Stimulated activated CD4-positive, alpha-beta T cell treated with anti-CD3 and anti-CD28 coated beads, TNF-alpha, amount 100 ng/mL, for 1 hour (primary cell): ENCODE measurements around the gene NUCB1.

Experiments used
- DNase-seq, 3 donors: peaks; one replicate each; pipeline ENCODE4 v3.0.0-alpha.2; 2020; ENCODE audit warnings: low read depth in 3 of 3, low spot score in 1 of 3

NUCB1 gene

DNA sequence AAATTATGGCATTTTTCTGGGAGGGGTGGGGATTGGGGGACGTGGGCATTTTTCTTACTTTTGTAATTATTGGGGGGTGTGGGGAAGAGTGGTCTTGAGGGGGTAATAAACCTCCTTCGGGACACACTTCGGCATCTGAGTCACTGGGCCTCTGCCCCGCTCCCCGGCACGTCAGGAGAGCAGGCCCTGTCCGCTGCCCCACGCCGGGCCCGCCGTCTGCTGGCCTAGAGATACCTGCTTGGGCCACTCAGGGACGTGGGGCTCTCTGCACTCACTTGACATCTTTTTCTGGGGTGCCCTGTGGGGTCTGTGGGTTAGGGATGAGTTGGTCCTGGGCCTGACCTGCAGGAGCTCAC is 61.5 kb downstream of the NUCB1 start:
- DNase-seq = no peak

DNA sequence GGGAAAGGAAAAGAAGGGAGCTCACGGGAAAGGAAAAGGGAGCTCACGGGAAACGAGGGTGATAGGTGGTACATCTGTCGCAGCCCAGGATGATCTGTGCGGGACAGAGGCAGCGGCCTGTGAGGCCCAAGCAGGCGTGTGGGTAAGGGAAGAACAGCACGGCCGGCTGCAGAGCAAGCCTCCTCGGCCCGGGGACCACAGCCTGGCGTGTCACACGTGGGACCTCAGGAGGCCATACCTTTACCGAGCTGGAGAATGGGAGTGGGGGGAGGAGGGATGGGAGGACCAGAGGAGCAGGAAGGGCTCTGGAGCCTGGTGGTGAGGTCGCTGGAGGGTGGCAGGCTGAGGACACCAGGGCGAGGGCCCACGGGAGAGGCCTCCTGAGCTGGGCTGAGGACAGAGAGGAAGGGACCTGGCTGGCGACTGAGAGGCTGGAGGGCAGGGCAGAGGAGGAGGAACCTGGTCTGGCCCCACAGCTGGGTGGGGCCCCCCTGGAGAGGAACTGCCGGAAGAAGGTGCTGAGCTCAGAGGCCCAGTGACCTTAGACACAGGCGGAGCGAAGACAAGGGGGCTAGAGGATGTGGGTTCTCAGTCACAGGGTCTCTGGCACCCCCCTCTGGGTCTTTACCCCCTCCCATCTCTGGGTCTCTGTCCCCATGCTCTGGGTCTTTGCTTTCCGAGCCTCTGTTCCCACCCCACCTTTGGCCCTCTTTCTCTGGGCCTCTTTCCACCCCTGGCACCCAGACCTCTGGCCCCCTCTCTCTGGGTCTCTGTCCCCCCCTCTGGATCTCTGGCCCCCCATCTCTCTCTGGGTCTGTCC is 62.1 kb downstream of the NUCB1 start:
- DNase-seq = no peak

DNA sequence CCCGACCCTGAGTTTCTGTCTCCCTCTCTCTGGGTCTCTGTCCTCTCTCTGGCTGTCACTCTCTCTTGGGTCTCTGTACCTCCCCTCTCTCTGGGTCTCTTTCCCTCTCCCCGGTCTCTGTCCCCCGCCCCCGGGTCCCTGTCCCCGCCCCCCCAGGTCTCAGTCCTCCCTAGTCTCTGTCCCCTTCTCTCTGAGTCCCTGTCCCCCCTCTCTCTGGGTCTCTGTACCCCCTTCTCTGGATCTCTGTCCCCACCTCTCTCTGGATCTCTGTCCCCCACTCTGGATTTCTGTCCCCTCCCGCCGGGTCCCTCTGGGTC is 62.7 kb downstream of the NUCB1 start:
- DNase-seq = no peak

DNA sequence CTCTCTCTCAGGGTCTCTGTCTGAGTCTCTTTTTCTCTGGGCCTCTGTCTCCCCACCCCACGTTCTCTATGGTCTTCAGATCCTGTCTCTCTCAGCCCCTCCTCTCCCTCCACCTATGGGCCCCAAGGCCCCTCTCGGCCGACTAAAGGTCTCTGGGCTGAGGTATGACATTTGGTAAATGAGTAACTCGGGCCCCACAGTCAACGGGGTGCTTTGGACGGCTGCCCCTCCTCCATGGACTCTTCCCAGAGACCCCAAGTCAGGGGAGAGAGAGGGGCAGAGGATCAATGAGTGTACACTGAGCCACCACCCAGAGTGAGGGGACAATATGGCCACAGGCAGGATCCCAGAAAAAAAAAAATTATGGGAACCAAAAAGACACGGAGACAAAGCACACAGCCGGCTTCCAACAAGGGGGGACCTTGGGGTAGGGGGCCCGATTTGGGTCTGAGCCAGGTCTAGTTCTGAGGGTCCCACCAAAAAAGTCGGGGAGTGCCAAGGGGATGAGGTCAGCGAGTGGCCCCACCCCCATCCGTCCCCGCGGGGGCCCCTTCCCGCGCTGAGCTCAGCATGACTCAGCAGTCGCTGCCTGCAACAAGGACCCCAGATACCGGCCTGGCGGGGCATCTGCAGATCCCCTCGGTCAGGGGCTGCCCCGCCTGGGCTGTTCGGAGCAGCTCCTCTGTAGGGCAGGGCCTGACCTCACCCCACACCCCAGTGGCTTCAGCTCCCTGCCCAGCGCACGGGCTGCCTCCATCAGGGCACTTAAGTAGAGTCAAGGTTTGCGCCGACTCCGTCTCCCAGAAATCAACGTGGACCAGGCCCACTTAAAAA is 63.5 kb downstream of the NUCB1 start:
- peak in 1 of 3 donors; percentile 63 for DNase-seq

DNA sequence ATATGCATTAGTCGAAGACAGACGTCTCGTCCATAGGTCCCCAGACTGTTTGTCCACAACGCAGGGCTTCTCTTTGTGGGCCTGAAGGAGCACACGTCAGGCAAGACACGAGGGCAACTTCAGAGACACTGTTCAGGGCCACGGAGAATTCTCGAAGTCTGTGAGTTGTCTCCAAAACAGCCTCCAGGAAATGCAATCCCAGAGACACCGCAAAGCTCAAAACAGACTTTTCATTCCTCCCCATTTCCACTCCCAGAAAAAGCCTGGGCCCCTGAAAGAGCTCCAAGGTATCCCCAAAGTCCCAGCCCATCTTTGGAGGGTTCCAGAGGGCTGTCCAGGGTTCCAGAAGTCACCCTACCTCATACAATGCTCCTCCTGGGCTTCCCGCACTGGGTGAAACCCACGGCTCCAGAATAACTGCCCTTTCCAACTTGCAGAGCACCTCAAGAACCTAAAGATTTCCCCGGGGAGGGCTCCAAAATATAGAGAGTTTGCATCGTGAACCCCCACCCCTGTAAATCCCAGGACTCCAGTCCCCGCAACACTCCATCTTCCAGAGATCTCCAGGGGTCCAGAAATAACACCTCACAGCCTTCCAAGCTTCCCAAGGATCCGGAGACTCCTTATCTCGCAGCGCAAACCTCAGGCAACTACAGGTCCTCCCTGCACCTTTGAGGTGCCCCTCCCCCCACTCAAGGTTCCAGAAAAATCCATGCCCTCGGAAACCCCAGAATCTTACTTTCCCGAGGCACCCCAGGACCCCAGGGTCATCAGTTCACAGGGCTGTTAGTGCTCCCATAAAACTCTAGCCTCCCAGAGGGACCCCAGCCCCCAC is 64.3 kb downstream of the NUCB1 start:
- DNase-seq = no peak

DNA sequence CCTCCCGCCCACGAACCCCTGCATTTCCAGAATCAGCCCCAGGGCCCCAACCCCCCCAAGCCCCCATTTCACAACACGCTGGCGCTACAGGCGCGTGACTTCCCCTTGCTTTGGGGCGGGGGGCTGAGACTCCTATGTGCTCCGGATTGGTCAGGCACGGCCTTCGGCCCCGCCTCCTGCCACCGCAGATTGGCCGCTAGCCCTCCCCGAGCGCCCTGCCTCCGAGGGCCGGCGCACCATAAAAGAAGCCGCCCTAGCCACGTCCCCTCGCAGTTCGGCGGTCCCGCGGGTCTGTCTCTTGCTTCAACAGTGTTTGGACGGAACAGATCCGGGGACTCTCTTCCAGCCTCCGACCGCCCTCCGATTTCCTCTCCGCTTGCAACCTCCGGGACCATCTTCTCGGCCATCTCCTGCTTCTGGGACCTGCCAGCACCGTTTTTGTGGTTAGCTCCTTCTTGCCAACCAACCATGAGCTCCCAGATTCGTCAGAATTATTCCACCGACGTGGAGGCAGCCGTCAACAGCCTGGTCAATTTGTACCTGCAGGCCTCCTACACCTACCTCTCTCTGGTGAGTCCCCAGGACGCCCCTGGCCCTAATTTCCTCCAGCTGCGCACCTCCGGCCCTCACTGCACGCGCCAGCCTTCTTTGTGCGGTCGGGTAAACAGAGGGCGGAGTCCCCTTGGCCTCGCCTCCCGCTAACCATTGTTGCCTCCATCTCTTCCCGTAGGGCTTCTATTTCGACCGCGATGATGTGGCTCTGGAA is 65.1 kb downstream of the NUCB1 start, which contains the start of gene FTL:
Gene FTL, plus strand, starts transcription at position 270 of the 766 bp plus-strand sequence. Its CDS starts 199 bp downstream, at position 469.
- DNase-seq = peak; percentile 76 to 83 (median 80)

DNA sequence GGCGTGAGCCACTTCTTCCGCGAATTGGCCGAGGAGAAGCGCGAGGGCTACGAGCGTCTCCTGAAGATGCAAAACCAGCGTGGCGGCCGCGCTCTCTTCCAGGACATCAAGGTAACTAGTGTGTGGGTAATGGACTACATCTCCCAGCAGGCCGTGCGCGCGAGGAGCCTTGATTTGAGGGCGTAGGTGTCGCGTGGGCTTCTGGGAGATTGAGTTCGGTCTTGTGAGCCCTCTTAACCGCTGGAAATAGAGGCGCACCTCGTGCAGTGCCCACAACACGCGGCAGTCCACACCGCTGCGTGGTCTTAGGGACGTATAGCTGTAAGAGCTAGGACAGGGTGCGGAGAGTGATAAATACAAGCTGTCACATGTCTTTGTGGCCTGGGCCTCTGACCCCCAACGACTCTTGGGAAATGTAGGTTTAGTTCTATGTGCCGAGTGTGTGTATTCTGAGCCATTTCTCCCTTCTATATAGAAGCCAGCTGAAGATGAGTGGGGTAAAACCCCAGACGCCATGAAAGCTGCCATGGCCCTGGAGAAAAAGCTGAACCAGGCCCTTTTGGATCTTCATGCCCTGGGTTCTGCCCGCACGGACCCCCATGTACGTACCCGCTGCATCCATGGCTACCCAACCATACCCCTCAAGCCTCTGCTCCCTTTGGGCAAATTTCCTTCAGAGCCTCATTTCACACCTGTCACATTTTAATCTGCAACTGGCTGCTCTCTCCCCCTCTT is 65.9 kb downstream of the NUCB1 start:
- peak; percentile 70 to 78 (median 75) for DNase-seq

DNA sequence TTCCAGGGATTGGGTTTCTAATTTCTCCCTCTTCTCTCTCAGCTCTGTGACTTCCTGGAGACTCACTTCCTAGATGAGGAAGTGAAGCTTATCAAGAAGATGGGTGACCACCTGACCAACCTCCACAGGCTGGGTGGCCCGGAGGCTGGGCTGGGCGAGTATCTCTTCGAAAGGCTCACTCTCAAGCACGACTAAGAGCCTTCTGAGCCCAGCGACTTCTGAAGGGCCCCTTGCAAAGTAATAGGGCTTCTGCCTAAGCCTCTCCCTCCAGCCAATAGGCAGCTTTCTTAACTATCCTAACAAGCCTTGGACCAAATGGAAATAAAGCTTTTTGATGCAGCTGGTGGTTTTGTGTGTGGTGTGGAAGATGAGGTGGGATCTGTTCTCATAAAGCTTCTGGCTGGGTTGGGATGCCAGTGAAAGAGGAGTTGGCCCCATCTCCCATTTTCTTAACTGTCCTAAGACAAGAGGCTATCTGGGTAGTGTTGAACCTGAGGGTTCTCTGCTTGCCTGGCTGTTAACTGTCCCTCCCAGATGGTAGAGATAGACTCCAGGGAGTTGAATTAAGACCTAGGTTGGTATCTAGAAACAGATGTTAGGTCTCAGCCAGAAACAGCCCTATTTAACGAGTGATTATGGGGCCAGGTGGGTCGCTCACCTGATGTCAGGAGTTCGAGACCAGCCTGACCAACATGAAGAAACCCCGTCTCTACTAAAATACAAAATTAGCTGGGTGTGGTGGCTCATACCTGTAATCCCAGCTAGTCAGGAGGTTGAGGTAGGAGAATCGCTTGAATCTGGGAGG is 66.6 kb downstream of the NUCB1 start:
- no peak for DNase-seq

DNA sequence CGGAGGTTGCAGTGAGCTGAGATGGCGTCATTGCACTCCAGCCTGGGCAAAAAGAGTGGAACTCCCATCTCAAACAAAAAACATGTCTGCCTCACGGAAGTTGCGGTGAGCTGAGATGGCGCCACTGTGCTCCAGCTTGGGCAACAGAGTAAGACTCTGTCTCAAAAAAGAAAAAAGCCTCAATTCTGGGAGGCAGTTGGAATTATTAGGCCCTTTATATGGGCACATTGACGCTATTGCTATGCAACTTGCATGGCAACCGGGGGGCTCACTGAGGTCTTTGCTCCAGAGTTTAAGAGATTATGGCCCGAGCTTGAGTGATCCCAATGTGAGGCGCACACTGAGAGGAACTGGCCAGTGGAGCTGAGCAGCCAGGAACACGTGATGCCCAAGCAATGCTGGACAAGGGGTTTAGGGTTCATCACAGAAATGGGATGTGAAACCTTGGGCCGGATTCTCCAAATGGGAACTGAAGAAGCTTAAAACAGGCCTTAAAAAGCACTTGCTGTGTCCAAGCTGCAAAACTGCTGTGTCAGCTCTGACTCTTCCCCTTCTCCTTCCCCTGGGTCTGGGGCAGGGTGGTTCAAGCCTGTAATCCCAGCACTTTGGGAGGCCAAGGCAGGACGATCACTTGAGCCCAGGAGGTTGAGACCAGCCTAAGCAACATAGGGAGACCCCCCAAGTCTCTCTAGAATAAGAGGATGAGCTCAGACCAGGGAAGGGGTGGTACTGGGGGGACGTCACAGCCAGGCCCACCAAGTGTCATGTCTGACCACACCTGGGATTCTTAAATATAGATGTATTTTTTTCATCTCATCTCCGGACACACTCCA is 67.5 kb downstream of the NUCB1 start:
- DNase-seq = no peak

DNA sequence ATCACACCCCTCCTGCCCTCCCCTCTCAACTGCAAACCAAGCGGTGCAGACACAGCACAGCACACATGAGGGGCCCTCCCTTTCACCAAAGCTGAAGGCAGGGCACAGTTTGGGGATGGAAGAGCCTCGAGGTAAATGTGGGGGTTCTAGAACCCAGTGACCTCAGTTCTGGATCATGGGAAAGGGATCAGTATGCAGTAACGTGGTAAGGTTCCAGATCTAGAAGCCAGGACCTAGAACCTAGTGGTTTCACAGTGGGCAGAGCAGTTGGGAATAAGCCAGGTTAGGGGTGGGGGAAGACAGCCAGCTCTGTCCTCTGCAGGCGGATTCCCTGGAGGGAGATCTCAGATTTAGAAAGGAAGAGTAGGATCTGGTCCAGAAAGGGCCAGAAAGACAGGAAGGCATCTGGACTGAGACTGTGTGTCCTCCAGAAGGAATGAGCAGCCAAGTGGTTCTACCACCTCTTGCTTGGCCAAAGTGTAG is 68.1 kb downstream of the NUCB1 start:
- no peak for DNase-seq

DNA sequence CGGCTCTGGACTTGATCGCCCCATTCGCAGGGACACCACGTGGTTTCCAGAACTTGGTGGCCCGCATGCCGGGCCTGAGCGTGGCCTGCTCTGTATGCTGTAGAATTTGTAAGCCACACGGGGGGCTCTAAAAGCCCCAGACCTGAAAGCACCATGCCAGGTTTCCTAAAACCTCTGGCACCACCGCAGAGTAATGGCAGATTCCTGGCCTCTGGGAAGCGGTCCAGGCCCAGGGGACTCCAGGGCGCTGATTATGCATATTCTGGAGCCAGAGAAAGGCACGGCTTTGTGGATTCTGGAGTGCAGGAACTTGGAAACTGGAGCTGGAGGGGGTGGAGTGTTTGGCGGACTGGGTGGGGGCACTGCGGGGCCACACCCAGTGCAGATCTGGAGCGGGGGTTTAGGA is 68.7 kb downstream of the NUCB1 start:
- DNase-seq = no peak

DNA sequence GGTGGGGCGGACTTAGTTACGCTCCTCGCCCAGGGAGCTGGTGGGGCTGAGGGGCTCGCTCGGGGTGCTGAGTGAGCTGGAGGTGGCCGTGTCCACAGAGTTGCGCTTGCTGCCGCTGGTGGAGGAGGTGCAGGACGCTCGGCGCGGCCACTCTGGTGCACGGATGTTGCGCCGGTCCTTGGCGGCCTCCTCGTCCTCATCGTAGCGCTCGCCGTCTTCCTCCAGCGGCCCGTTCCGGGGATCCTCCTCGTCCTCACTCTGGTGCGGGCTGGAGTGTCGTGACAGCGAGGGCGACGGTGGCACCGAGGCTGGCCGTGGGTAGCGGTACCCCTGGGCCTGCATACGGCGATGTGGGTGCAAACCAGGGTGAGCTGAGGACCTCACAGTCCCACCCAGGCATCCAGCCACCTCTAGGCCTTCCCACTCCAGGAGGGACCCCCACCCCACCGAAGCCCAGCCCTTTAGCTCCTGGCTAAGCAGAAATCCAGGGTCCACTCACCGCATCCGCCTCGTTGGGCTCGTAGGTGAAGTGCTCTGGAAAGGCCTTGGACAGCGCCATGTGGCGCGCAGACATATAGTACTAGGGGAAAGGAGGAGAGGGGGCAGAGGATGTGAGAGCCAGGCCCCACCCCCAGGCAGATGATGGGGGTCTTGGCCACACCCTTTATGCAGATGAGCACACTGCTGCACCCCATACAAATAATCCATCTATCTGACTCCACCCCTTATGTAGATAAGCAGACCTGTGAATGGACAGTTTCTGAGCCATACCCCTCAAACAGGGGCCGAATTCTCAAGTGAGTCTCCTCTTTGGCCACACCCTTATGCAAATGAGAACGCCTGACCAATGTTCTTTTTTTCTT is 69.4 kb downstream of the NUCB1 start:
- DNase-seq = no peak

DNA sequence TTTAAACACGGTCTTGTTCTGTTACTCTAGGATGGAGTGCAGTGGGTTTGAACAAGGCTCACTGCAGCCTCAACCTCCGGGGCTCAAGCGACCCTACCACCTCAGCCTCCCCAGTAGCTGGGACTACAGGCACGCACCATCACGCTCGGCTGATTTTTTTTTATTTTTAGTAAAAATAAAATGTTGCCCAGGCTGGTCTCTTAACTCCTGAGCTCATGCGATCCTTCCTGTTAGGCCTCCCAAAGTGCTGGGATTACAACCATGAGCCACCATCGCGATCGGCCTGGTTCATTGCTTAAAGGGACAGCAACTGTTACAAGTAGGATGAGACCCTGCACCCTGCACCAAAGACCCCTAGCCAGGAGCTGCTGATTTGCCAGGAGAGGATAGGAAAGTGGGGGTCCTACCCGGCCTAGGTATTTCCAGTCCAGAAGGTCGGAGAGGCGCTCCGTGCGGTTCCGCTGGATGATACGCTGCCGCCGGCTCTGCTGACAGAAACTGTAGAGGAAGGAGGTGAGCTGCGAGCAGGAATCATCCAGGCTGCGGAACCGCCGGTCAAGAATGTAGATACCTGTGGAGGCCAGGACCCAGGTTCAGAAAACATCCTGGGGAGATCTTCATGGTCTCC is 70.1 kb downstream of the NUCB1 start:
- no peak for DNase-seq

DNA sequence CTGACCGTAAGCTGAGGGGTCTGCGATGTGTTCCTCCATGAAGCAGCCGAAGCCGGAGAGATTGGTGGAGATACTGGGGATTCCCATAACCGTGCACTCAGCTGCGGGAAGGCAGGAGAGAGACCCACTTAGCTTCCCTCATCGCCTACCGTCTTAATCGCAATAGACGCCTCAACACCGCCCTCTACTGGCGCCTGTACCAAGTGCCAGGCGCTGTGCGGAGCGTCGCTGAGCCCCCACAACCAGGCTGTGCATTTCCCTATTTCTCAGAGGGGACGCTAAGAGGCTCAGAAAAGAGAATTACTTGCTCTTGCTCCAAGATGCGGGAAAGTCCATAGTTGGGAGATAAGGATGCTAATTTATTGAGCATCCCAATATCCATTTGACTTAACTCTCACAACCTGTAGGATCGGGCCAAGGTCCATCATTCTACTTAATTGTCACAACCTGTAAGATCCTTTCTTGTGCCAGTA is 70.8 kb downstream of the NUCB1 start:
- peak; percentile 49 to 87 (median 66) for DNase-seq
